ENCODE results near the gene PRDM2. TPM values are rescaled to one million over a fixed set of nuclear protein-coding genes. Genes with fewer than 3 reads are reported as not detected.

PRDM2 gene
- total and polyA plus RNA-seq, 2 donors: 19.4 to 25.5 TPM

DNA sequence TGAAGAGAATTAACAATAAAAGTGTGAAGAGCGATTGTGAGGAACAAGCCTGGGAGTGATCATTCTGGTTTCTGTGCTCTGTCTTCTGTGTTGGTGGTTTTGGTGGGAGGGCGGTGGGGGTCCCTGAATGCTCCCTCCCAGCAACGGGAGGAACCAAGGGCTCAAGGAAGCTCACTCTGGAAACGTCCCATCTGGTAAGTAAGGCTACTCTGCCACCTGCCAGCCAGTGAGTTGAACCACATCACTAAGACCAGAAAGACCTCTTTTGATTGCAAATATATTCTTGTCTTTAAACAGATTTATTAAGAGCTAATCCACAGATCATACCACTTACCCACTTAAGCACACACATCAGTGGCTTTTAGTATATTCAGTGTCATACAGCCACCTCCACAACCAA is 125.0 kb downstream of the PRDM2 start:
- Histone ChIP-seq H3K27me3 (ENCODE audit: control insufficient read depth in 2 of 2, insufficient read depth in 1 of 2, low read length in 1 of 2) (no peaks in the 10 kb centered on the region), H3K4me3 (ENCODE audit: low read length in 2 of 2) (no peak overlapping the region), H3K9me3 (ENCODE audit: control insufficient read depth in 2 of 2, insufficient read depth in 1 of 2, low read length in 1 of 2) (no peaks in the 10 kb centered on the region), H3K4me1 (ENCODE audit: control insufficient read depth in 2 of 2, insufficient read depth in 2 of 2, low read length in 2 of 2) (peaks cover 0 to 2% of the 10 kb centered on the region in 2 donors), H3K36me3 (ENCODE audit: control insufficient read depth in 2 of 2, insufficient read depth in 2 of 2, low read length in 1 of 2) (no peaks in the 10 kb centered on the region), H3K27ac (ENCODE audit: low read depth in 1 of 2, low read length in 1 of 2) (no peak overlapping the region)
- DNase-seq (ENCODE audit: low read depth in 6 of 9, low spot score in 9 of 9): no peak
- 92% methylated on average over 4 of the region's 4 CpGs for WGBS

DNA sequence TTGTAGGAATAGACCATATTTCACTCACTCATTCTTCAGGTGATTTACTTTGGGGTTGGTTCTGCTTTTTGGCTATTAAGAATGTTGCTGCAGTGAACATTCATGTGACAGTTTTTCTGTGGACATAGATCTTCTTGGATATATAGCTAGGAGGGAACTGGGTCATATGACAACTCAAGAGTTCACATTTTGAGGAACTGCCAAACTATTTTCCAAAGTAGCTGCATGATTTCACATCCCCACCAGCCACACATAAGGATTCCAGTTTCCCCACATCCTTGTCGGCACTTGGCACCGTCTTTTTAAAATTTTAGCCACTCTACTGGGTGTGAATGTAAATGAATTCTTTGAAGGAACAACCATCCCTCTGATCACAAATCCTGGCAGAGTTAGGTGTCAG is 126.0 kb downstream of the PRDM2 start:
- no peak overlapping the region for H3K4me3 ChIP-seq (ENCODE audit: low read length in 2 of 2)
- 96% methylated on average over 2 of the region's 2 CpGs for WGBS
- H3K27ac ChIP-seq (ENCODE audit: low read depth in 1 of 2, low read length in 1 of 2): no peak overlapping the region
- no peaks in the 10 kb centered on the region for H3K9me3 ChIP-seq (ENCODE audit: control insufficient read depth in 2 of 2, insufficient read depth in 1 of 2, low read length in 1 of 2)
- DNase-seq (ENCODE audit: low read depth in 6 of 9, low spot score in 9 of 9): no peak
- H3K27me3 ChIP-seq (ENCODE audit: control insufficient read depth in 2 of 2, insufficient read depth in 1 of 2, low read length in 1 of 2): no peaks in the 10 kb centered on the region
- no peaks in the 10 kb centered on the region for H3K36me3 ChIP-seq (ENCODE audit: control insufficient read depth in 2 of 2, insufficient read depth in 2 of 2, low read length in 1 of 2)
- peaks cover 0 to 2% of the 10 kb centered on the region in 2 donors for H3K4me1 ChIP-seq (ENCODE audit: control insufficient read depth in 2 of 2, insufficient read depth in 2 of 2, low read length in 2 of 2)

DNA sequence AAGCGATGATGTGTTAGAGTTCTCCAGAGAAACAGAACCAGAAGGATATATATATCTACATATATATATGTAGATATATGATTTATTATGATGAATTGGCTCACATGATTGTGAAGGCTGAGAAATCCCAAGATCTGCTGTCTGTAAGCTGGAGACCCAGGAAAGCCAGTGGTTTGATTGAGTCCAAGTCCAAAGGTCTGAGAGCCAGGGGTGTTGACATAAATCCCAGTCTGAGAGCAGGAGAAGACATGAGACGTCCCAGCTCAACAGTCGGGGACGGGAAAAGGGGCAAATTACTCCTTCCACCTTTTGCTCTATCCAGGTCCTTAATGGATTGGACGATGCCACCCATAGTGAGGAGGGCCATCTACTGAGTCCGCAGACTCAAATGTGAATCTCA is 126.6 kb downstream of the PRDM2 start:
- no peaks in the 10 kb centered on the region for H3K27me3 ChIP-seq (ENCODE audit: control insufficient read depth in 2 of 2, insufficient read depth in 1 of 2, low read length in 1 of 2)
- H3K9me3 ChIP-seq (ENCODE audit: control insufficient read depth in 2 of 2, insufficient read depth in 1 of 2, low read length in 1 of 2): no peaks in the 10 kb centered on the region
- no peak for DNase-seq (ENCODE audit: low read depth in 6 of 9, low spot score in 9 of 9)
- no peak overlapping the region for H3K4me3 ChIP-seq (ENCODE audit: low read length in 2 of 2)
- H3K27ac ChIP-seq (ENCODE audit: low read depth in 1 of 2, low read length in 1 of 2): no peak overlapping the region
- no peaks in the 10 kb centered on the region for H3K36me3 ChIP-seq (ENCODE audit: control insufficient read depth in 2 of 2, insufficient read depth in 2 of 2, low read length in 1 of 2)
- 96% methylated on average over 6 of the region's 6 CpGs for WGBS
- peaks cover 0 to 2% of the 10 kb centered on the region in 2 donors for H3K4me1 ChIP-seq (ENCODE audit: control insufficient read depth in 2 of 2, insufficient read depth in 2 of 2, low read length in 2 of 2)

DNA sequence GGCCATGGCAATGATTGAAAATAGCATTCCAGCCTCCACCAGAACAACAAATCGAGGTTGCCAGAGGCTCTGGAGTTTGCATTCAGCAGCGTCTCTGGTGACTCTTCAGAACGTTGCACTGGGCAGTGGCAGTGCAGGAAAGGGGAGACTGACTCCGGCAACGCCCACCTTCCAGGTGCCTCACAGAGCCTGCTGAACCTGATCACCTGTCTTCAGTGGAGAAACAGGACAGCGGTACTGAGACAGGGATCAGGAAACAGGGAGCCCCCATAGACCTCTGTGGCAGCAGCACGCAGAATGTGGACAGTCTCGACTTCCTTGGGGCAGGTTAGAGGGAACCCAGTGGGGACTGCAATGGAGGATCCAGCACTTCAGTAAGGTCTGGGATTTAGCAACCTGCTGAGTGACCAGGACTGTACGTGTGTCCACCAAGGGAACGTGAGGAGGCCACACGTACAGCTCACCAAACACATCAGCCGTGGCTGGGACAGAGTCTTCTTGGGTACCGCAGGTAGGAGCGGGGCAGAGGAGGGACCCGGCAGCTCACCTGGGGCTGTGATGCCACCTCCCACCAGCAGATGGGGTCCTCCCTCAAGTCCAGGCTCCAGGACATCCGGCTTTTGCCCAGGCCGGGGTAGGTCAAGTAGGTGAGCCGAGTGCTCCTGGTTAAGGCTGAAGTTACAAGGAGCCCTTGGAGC is 128.6 kb downstream of the PRDM2 start:
- H3K27ac ChIP-seq (ENCODE audit: low read depth in 1 of 2, low read length in 1 of 2): no peak overlapping the region
- WGBS: 55% methylated on average over 18 of the region's 18 CpGs
- DNase-seq (ENCODE audit: low read depth in 6 of 9, low spot score in 9 of 9): peak in 2 of 9 donors; percentile 18 to 20

DNA sequence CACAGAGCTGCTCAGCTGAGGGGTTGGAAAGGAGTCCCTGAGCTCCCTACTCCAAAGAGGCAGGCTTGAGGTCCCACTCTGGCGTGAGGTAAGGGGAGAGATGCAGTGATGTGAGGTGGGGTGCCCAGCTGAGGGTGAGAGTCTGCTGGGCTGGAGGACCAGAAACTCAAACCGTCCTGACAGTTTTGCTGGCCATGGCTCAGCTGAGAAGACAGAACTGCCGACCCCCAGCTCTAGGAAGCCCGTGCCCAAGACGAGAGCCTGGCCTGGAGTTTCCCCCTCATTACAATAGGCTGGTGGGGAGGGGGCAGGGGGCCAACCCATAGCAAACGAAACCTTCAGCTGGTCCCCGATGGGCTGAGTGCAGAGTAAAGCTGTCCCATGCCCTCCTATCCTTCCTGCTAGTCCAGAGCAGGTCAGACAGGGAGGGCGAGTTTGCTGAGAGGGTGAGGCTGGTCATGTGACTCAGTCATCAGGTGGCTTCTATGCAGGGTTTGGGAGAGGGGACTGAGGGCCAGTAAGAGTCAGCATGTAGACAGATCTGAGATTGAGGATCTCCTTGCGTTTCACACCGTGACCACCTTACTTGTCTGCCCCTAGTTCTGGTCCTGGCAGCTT is 129.3 kb downstream of the PRDM2 start:
- Histone ChIP-seq H3K9me3 (ENCODE audit: control insufficient read depth in 2 of 2, insufficient read depth in 1 of 2, low read length in 1 of 2) (no peaks in the 10 kb centered on the region), H3K27ac (ENCODE audit: low read depth in 1 of 2, low read length in 1 of 2) (no peak overlapping the region), H3K4me1 (ENCODE audit: control insufficient read depth in 2 of 2, insufficient read depth in 2 of 2, low read length in 2 of 2) (peaks cover 0 to 2% of the 10 kb centered on the region in 2 donors), H3K36me3 (ENCODE audit: control insufficient read depth in 2 of 2, insufficient read depth in 2 of 2, low read length in 1 of 2) (no peaks in the 10 kb centered on the region), H3K4me3 (ENCODE audit: low read length in 2 of 2) (no peak overlapping the region), H3K27me3 (ENCODE audit: control insufficient read depth in 2 of 2, insufficient read depth in 1 of 2, low read length in 1 of 2) (no peaks in the 10 kb centered on the region)
- WGBS: 93% methylated on average over 10 of the region's 10 CpGs
- DNase-seq (ENCODE audit: low read depth in 6 of 9, low spot score in 9 of 9): no peak

More for the DNA sequence above, 128.6 kb downstream of the PRDM2 start:
- no peak overlapping the region for H3K4me3 ChIP-seq (ENCODE audit: low read length in 2 of 2)
- no peaks in the 10 kb centered on the region for H3K9me3 ChIP-seq (ENCODE audit: control insufficient read depth in 2 of 2, insufficient read depth in 1 of 2, low read length in 1 of 2)
- no peaks in the 10 kb centered on the region for H3K27me3 ChIP-seq (ENCODE audit: control insufficient read depth in 2 of 2, insufficient read depth in 1 of 2, low read length in 1 of 2)
- H3K4me1 ChIP-seq (ENCODE audit: control insufficient read depth in 2 of 2, insufficient read depth in 2 of 2, low read length in 2 of 2): peaks cover 0 to 2% of the 10 kb centered on the region in 2 donors
- no peaks in the 10 kb centered on the region for H3K36me3 ChIP-seq (ENCODE audit: control insufficient read depth in 2 of 2, insufficient read depth in 2 of 2, low read length in 1 of 2)

DNA sequence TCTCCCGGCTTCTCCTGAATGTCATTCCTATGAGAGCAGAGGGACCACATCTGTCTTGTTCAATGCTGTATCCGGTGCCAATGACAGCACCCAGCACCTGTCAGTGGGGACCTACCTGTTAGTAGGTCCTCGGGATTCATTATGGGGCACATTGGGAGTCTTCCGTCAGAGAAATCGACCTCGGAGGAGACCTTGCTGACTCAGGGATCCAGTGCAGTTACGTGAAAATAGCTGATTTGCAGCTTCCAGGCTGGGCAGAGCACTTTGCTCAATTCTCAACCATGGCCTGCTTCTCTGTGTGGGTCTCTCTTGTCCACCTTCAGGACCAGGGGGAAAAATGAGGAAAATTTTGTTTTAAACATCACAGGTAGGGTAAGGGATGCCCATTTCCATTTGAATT is 130.2 kb downstream of the PRDM2 start:
- DNase-seq (ENCODE audit: low read depth in 6 of 9, low spot score in 9 of 9): no peak
- Histone ChIP-seq H3K36me3 (ENCODE audit: control insufficient read depth in 2 of 2, insufficient read depth in 2 of 2, low read length in 1 of 2) (no peaks in the 10 kb centered on the region), H3K27ac (ENCODE audit: low read depth in 1 of 2, low read length in 1 of 2) (no peak overlapping the region), H3K4me1 (ENCODE audit: control insufficient read depth in 2 of 2, insufficient read depth in 2 of 2, low read length in 2 of 2) (peaks cover 0 to 2% of the 10 kb centered on the region in 2 donors), H3K27me3 (ENCODE audit: control insufficient read depth in 2 of 2, insufficient read depth in 1 of 2, low read length in 1 of 2) (no peaks in the 10 kb centered on the region), H3K4me3 (ENCODE audit: low read length in 2 of 2) (no peak overlapping the region), H3K9me3 (ENCODE audit: control insufficient read depth in 2 of 2, insufficient read depth in 1 of 2, low read length in 1 of 2) (no peaks in the 10 kb centered on the region)
- WGBS: 95% methylated on average over 7 of the region's 7 CpGs

DNA sequence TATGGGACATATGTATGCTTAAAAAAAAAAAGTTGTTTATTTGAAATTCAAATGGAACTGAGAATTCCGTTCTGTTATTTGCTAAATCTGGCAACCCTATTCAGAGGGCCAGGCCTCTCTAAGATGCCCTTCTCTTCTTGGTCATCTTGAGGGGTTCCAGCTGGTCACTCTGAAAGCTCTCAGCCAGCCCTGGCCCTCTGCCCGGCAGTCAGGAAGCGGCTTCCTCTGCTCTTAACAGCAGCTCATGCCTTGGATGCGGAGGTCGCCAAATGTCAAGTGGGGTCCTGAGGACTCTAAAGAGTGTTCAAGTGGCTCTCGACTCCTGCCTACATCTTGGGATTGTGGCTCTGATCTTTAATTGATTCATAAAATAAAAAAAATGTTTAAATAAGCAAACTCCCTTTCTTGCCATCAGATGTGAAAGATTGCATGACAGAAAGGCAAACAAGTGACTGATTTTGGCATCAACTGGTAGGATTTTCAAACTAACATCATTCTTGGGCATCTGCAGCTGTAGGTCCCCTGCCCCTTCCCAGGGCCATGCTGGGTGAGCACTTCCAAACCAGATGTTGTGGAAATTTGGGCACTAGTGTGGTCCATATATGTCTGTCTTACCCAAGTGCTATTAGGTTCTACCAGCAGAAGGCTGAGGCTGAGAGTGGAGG is 130.8 kb downstream of the PRDM2 start:
- H3K9me3 ChIP-seq (ENCODE audit: control insufficient read depth in 2 of 2, insufficient read depth in 1 of 2, low read length in 1 of 2): no peaks in the 10 kb centered on the region
- no peak for DNase-seq (ENCODE audit: low read depth in 6 of 9, low spot score in 9 of 9)
- H3K4me1 ChIP-seq (ENCODE audit: control insufficient read depth in 2 of 2, insufficient read depth in 2 of 2, low read length in 2 of 2): peaks cover 0 to 2% of the 10 kb centered on the region in 2 donors
- no peaks in the 10 kb centered on the region for H3K36me3 ChIP-seq (ENCODE audit: control insufficient read depth in 2 of 2, insufficient read depth in 2 of 2, low read length in 1 of 2)
- WGBS: 90% methylated on average over 6 of the region's 6 CpGs
- H3K27ac ChIP-seq (ENCODE audit: low read depth in 1 of 2, low read length in 1 of 2): no peak overlapping the region
- H3K27me3 ChIP-seq (ENCODE audit: control insufficient read depth in 2 of 2, insufficient read depth in 1 of 2, low read length in 1 of 2): no peaks in the 10 kb centered on the region
- H3K4me3 ChIP-seq (ENCODE audit: low read length in 2 of 2): no peak overlapping the region

DNA sequence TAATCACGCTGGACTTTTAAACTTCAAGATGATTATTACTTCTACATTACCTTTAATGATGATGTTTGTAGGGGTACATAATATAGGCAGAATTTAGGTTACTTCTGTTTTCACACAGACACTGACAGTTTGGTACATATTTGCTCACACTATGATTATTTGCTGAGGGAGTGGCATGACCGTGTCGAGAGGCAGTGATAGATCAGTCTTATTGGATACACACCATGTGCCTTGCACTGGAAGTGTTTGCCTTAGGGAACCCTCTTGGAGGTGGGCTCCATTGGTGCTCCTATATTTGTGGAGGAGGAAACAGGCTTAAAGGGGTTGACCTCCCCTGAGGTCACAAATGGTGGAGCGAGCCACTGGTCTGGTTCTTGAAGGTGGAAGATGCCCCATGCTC is 132.1 kb downstream of the PRDM2 start:
- H3K27ac ChIP-seq (ENCODE audit: low read depth in 1 of 2, low read length in 1 of 2): no peak overlapping the region
- no peaks in the 10 kb centered on the region for H3K36me3 ChIP-seq (ENCODE audit: control insufficient read depth in 2 of 2, insufficient read depth in 2 of 2, low read length in 1 of 2)
- peaks cover 0 to 2% of the 10 kb centered on the region in 2 donors for H3K4me1 ChIP-seq (ENCODE audit: control insufficient read depth in 2 of 2, insufficient read depth in 2 of 2, low read length in 2 of 2)
- H3K27me3 ChIP-seq (ENCODE audit: control insufficient read depth in 2 of 2, insufficient read depth in 1 of 2, low read length in 1 of 2): no peaks in the 10 kb centered on the region
- no peaks in the 10 kb centered on the region for H3K9me3 ChIP-seq (ENCODE audit: control insufficient read depth in 2 of 2, insufficient read depth in 1 of 2, low read length in 1 of 2)
- no peak for DNase-seq (ENCODE audit: low read depth in 6 of 9, low spot score in 9 of 9)
- 85% methylated on average over 4 of the region's 4 CpGs for WGBS
- no peak overlapping the region for H3K4me3 ChIP-seq (ENCODE audit: low read length in 2 of 2)

DNA sequence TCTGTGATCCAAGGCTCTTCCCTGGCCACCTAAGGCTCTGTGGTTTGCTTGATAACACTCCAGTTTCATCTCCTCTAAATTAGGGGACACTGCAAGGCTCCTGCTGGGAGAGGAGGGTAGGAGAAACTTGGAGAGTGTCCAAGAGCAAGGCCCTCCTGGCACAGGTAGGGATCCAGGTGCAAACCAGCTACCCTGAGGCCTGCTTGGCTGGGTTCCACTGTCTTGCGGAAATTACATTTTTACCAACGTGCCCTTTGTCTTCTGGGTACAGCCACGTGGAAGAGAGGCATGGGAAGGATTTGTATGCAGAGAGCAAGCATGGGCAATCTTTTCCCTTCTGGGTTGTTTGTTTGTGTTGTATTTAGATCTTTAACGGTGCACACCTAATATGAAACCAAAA is 132.5 kb downstream of the PRDM2 start:
- Histone ChIP-seq H3K27me3 (ENCODE audit: control insufficient read depth in 2 of 2, insufficient read depth in 1 of 2, low read length in 1 of 2) (no peaks in the 10 kb centered on the region), H3K27ac (ENCODE audit: low read depth in 1 of 2, low read length in 1 of 2) (no peak overlapping the region), H3K4me3 (ENCODE audit: low read length in 2 of 2) (no peak overlapping the region), H3K9me3 (ENCODE audit: control insufficient read depth in 2 of 2, insufficient read depth in 1 of 2, low read length in 1 of 2) (no peaks in the 10 kb centered on the region), H3K4me1 (ENCODE audit: control insufficient read depth in 2 of 2, insufficient read depth in 2 of 2, low read length in 2 of 2) (peaks cover 0 to 2% of the 10 kb centered on the region in 2 donors), H3K36me3 (ENCODE audit: control insufficient read depth in 2 of 2, insufficient read depth in 2 of 2, low read length in 1 of 2) (no peaks in the 10 kb centered on the region)
- DNase-seq (ENCODE audit: low read depth in 6 of 9, low spot score in 9 of 9): no peak
- 69% methylated on average over 4 of the region's 4 CpGs for WGBS
